ENCODE measurements around the gene GPR12. TPM values are rescaled to one million over a fixed set of nuclear protein-coding genes. Genes with fewer than 3 reads are reported as not detected.

GPR12 gene
- total and polyA plus RNA-seq, 5 donors from 2014 or later = not detected

DNA sequence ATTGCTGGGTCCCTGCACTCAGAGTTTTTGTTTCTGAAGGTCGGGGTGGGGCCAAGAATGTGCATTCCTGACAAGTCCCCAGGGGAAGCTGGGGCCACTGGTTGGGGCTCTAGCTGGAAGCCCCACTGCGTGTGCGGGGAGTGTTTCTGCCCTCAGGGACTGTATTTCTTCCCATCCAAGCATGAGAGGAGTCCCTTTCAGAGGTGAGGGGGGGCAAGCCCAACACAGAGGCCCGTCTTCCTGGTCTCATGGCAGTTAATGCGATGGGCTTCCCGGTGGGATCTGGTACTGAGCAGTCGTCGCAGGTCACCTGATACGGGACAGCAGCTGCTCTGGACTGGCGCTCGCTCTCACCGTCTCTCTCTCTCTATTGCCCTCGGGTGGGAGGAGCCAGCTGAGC, 50.4 kb downstream of the GPR12 start:
- no peak overlapping the region for H3K4me3 ChIP-seq (ENCODE audit: low read depth, low read length)
- H3K9me3 ChIP-seq (ENCODE audit: control insufficient read depth in 2 of 2, low read length in 2 of 2) = no peaks in the 10 kb centered on the region
- H3K27me3 ChIP-seq (ENCODE audit: control insufficient read depth, insufficient read depth, low read length) = no peaks in the 10 kb centered on the region
- peaks cover 8% of the 10 kb centered on the region for H3K27me3 Mint-ChIP-seq
- DNase-seq = no peak
- H3K27ac ChIP-seq (ENCODE audit: insufficient read depth, low read length, poor library complexity, severe bottlenecking) = no peak overlapping the region
- H3K4me3 Mint-ChIP-seq = no peak overlapping the region
- H3K9me3 Mint-ChIP-seq = peaks cover 0 to 6% (median 1%) of the 10 kb centered on the region in 7 donors
- no peaks in the 10 kb centered on the region for H3K36me3 ChIP-seq (ENCODE audit: control insufficient read depth, insufficient read depth, low read length)
- H3K36me3 Mint-ChIP-seq = no peaks in the 10 kb centered on the region
- H3K4me1 Mint-ChIP-seq = no peaks in the 10 kb centered on the region
- ATAC-seq (ENCODE audit: low read depth in 2 of 2) = no peak
- no peak overlapping the region for H3K27ac Mint-ChIP-seq
- H3K4me1 ChIP-seq (ENCODE audit: control insufficient read depth, insufficient read depth, low read length, poor library complexity, severe bottlenecking) = no peaks in the 10 kb centered on the region

DNA sequence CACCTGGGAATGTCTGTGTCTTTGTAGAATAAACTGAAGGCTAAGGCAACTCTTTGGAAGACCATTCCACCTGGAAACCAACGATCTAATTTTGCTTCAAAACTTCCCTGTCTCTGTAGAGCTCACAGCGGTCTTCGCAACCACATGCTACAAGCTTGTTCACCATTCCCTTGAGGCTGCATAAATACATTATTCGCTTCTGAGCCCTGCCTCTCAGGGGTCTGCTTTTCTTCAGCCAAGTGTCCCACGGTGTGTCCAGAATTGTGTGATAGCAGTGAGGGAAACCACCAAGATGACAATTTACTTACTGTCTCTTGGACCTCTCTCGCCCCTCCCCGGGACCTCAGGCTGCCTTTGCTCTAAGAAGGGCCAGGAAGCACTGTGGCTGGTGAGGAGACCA, 51.1 kb downstream of the GPR12 start:
- Mint-ChIP-seq H3K27ac (peak overlapping the region in 1 of 3 donors; percentile 64), H3K27me3 (peaks cover 8% of the 10 kb centered on the region), H3K4me3 (no peak overlapping the region), H3K36me3 (no peaks in the 10 kb centered on the region), H3K4me1 (no peaks in the 10 kb centered on the region), H3K9me3 (peaks cover 0 to 6% (median 1%) of the 10 kb centered on the region in 7 donors)
- Histone ChIP-seq H3K4me3 (ENCODE audit: low read depth, low read length) (no peak overlapping the region), H3K4me1 (ENCODE audit: control insufficient read depth, insufficient read depth, low read length, poor library complexity, severe bottlenecking) (no peaks in the 10 kb centered on the region), H3K9me3 (ENCODE audit: control insufficient read depth in 2 of 2, low read length in 2 of 2) (no peaks in the 10 kb centered on the region), H3K27me3 (ENCODE audit: control insufficient read depth, insufficient read depth, low read length) (no peaks in the 10 kb centered on the region), H3K27ac (ENCODE audit: insufficient read depth, low read length, poor library complexity, severe bottlenecking) (no peak overlapping the region), H3K36me3 (ENCODE audit: control insufficient read depth, insufficient read depth, low read length) (no peaks in the 10 kb centered on the region)
- ATAC-seq (ENCODE audit: low read depth in 2 of 2) (no peak), DNase-seq (no peak)

DNA sequence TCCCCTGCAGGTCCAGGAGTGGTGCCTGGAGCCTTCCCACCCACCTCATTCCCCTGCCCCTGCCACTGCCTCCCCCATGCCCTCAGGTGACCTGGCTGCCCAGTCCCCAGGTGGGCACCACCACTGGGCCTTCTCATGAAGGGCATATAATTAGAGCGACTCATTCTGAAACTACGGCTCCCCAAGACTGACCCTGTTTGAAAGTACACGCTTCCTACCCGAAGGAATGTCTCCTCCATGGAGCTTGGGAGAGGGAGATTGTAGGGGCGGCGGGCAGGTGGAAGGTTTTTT, 52.6 kb downstream of the GPR12 start:
- Histone ChIP-seq H3K36me3 (ENCODE audit: control insufficient read depth, insufficient read depth, low read length) (no peaks in the 10 kb centered on the region), H3K4me1 (ENCODE audit: control insufficient read depth, insufficient read depth, low read length, poor library complexity, severe bottlenecking) (no peaks in the 10 kb centered on the region), H3K27ac (ENCODE audit: insufficient read depth, low read length, poor library complexity, severe bottlenecking) (no peak overlapping the region), H3K27me3 (ENCODE audit: control insufficient read depth, insufficient read depth, low read length) (peaks cover 2% of the 10 kb centered on the region), H3K4me3 (ENCODE audit: low read depth, low read length) (no peak overlapping the region), H3K9me3 (ENCODE audit: control insufficient read depth in 2 of 2, low read length in 2 of 2) (no peaks in the 10 kb centered on the region)
- Mint-ChIP-seq H3K36me3 (no peaks in the 10 kb centered on the region), H3K4me3 (no peak overlapping the region), H3K9me3 (peaks cover 0 to 6% (median 1%) of the 10 kb centered on the region in 7 donors), H3K4me1 (no peaks in the 10 kb centered on the region), H3K27ac (no peak overlapping the region), H3K27me3 (peaks cover 8% of the 10 kb centered on the region)
- ATAC-seq (ENCODE audit: low read depth in 2 of 2) (no peak), DNase-seq (no peak)

DNA sequence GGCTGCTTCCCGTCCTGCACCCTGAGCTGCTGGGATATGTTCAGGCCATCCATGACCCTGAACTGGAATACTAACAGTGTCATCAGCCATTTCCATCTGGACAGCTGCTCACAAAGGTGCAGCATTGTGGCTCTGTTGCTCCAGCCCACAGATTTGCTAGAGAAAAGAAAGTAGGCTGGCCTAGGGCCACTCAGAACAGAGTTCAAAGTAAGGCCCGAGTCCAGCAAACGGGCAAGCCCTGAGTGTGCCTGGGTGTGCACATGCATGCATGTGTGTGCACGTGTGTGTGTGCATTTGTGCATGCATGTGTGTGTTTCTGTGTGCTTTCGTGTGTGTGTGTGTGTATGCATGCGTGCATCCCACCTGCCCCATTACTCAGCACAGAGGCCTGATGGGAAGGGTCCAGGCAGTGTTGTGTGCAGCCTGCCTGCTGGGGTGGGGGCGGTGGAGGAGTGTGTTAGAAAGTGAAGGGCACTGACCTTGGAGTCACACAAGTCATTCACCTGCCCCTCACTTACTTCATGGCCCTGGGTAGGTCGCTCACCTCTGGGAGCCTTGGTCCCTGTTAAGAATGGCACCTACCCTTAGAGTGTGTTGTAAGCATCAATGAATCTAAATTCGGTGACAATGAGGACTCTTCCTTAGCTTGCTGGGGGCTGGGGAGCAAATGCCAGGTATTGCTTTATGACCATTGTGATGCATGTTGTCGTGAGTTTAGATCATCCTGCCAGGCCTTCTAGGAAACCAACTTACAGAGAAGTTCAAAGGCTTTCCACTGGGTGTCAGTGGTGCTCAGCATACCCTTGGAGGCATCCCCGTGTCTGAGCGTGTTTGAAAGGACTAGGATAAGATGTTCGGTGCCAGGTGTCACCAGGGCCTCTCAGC, 53.2 kb downstream of the GPR12 start:
- no peaks in the 10 kb centered on the region for H3K4me1 ChIP-seq (ENCODE audit: control insufficient read depth, insufficient read depth, low read length, poor library complexity, severe bottlenecking)
- no peak overlapping the region for H3K4me3 ChIP-seq (ENCODE audit: low read depth, low read length)
- Mint-ChIP-seq H3K9me3 (peaks cover 0 to 1% (median 0%) of the 10 kb centered on the region in 7 donors), H3K4me1 (no peaks in the 10 kb centered on the region), H3K27me3 (peaks cover 8% of the 10 kb centered on the region), H3K36me3 (no peaks in the 10 kb centered on the region), H3K4me3 (no peak overlapping the region), H3K27ac (no peak overlapping the region)
- H3K9me3 ChIP-seq (ENCODE audit: control insufficient read depth in 2 of 2, low read length in 2 of 2) = no peaks in the 10 kb centered on the region
- H3K27ac ChIP-seq (ENCODE audit: insufficient read depth, low read length, poor library complexity, severe bottlenecking) = no peak overlapping the region
- ATAC-seq (ENCODE audit: low read depth in 2 of 2) (peak in 1 of 2 donors; percentile 42), DNase-seq (peak in 2 of 3 donors; percentile 25 to 43)
- no peaks in the 10 kb centered on the region for H3K36me3 ChIP-seq (ENCODE audit: control insufficient read depth, insufficient read depth, low read length)
- peaks cover 2% of the 10 kb centered on the region for H3K27me3 ChIP-seq (ENCODE audit: control insufficient read depth, insufficient read depth, low read length)

DNA sequence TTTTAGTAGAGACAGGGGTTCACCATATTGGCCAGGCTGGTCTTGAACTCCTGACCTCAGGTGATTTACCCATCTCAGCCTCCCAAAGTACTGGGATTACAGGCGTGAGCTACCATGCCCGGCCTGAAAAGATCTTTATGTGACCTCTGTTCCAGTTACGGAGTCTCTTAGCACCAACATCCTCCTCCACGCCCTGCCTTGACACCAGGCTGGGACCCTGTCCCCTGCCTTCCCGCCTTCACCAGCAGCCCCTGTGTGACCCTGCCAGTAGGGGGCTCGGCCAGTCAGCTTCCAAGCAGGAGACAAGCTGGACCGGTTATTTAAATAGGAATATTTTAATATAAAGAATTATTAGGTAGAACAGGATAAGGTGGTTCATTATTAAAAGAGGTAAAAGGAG, 54.2 kb downstream of the GPR12 start:
- H3K4me1 Mint-ChIP-seq = no peaks in the 10 kb centered on the region
- Histone ChIP-seq H3K4me3 (ENCODE audit: low read depth, low read length) (no peak overlapping the region), H3K36me3 (ENCODE audit: control insufficient read depth, insufficient read depth, low read length) (no peaks in the 10 kb centered on the region), H3K27me3 (ENCODE audit: control insufficient read depth, insufficient read depth, low read length) (peaks cover 2% of the 10 kb centered on the region), H3K4me1 (ENCODE audit: control insufficient read depth, insufficient read depth, low read length, poor library complexity, severe bottlenecking) (no peaks in the 10 kb centered on the region), H3K9me3 (ENCODE audit: control insufficient read depth in 2 of 2, low read length in 2 of 2) (no peaks in the 10 kb centered on the region), H3K27ac (ENCODE audit: insufficient read depth, low read length, poor library complexity, severe bottlenecking) (no peak overlapping the region)
- no peak for ATAC-seq (ENCODE audit: low read depth in 2 of 2)
- no peak for DNase-seq
- no peak overlapping the region for H3K4me3 Mint-ChIP-seq
- H3K27me3 Mint-ChIP-seq = peaks cover 8% of the 10 kb centered on the region
- no peak overlapping the region for H3K27ac Mint-ChIP-seq
- H3K36me3 Mint-ChIP-seq = no peaks in the 10 kb centered on the region
- peaks cover 0 to 1% (median 0%) of the 10 kb centered on the region in 7 donors for H3K9me3 Mint-ChIP-seq

DNA sequence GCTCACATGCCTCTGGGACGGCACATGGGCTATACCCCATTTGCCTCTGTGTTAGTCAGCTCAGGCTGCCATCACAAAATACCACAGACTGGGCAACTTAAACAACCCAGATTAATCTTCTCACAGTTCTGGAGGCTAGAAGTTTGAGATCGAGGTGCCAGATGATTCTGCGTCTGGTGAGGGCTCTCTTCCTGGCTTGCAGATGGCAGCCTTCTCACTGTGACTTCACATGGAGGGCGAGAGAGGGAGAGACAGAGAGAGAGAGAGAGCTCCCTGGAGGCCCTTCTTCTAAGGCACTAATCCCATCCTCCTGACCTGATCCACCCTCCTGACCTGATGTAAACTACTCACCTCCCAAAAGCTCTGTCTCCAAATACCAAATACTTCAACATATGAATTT, 55.0 kb downstream of the GPR12 start:
- H3K9me3 ChIP-seq (ENCODE audit: control insufficient read depth in 2 of 2, low read length in 2 of 2) = no peaks in the 10 kb centered on the region
- no peak overlapping the region for H3K27ac Mint-ChIP-seq
- H3K27me3 ChIP-seq (ENCODE audit: control insufficient read depth, insufficient read depth, low read length) = peaks cover 2% of the 10 kb centered on the region
- no peaks in the 10 kb centered on the region for H3K36me3 ChIP-seq (ENCODE audit: control insufficient read depth, insufficient read depth, low read length)
- H3K27ac ChIP-seq (ENCODE audit: insufficient read depth, low read length, poor library complexity, severe bottlenecking) = no peak overlapping the region
- H3K4me3 Mint-ChIP-seq = no peak overlapping the region
- no peaks in the 10 kb centered on the region for H3K4me1 ChIP-seq (ENCODE audit: control insufficient read depth, insufficient read depth, low read length, poor library complexity, severe bottlenecking)
- H3K9me3 Mint-ChIP-seq = peaks cover 0 to 1% (median 0%) of the 10 kb centered on the region in 7 donors
- no peaks in the 10 kb centered on the region for H3K36me3 Mint-ChIP-seq
- no peak overlapping the region for H3K4me3 ChIP-seq (ENCODE audit: low read depth, low read length)
- no peak for DNase-seq
- ATAC-seq (ENCODE audit: low read depth in 2 of 2) = no peak
- H3K27me3 Mint-ChIP-seq = peaks cover 8% of the 10 kb centered on the region
- no peaks in the 10 kb centered on the region for H3K4me1 Mint-ChIP-seq

Other genes starting within 250 kb of the GPR12 start
- 0.49 TPM for gene WASF3, start 203.1 kb downstream of the GPR12 start, total RNA-seq
- not detected for gene WASF3, start 203.1 kb downstream of the GPR12 start, polyA plus RNA-seq